ENCODE data around the gene EEPD1. TPM values are rescaled to one million over a fixed set of nuclear protein-coding genes. Genes with fewer than 3 reads are reported as not detected.

EEPD1 gene
- total and polyA plus RNA-seq, 12 donors: 6.0 to 29.0 (median 9.4) TPM

- intact Hi-C loops (cut with DNase I): no loop called here
- 75 to 78% (median 76%) methylated on average over 2 to 9 of the region's 9 CpGs for WGBS, 4 donors
- Histone ChIP-seq H3K36me3 (replicated peaks in 1 of 2) (no peaks in the 10 kb centered on the region), H3K4me3 (no peak overlapping the region), H3K9me3 (replicated peaks in 1 of 3) (no peaks in the 10 kb centered on the region), H3K4me1 (replicated peaks in 1 of 2) (peaks cover 14 to 16% of the 10 kb centered on the region in 2 donors), H3K27ac (no peak overlapping the region), H3K27me3 (no peaks in the 10 kb centered on the region)
- TF ChIP-seq POLR2A (IDR thresholded peaks at IDR 0.05) (no peak), CTCF (IDR thresholded peaks at IDR 0.05) (no peak)
- DNase-seq: no peak
Measured at GRCh38 chr7:36285276-36285675, 132.2 kb downstream of the EEPD1 start.

- no peak for TF ChIP-seq CTCF (IDR thresholded peaks at IDR 0.05)
- no peak for TF ChIP-seq POLR2A (IDR thresholded peaks at IDR 0.05)
- DNase-seq: no peak
- H3K27me3 ChIP-seq: no peaks in the 10 kb centered on the region
- H3K27ac ChIP-seq: no peak overlapping the region
- WGBS, 4 donors: 63 to 100% (median 85%) methylated on average over 1 to 2 of the region's 2 CpGs
- no peaks in the 10 kb centered on the region for H3K36me3 ChIP-seq (replicated peaks in 1 of 2)
- no peak overlapping the region for H3K4me3 ChIP-seq
- H3K9me3 ChIP-seq (replicated peaks in 1 of 3): no peaks in the 10 kb centered on the region
- intact Hi-C loops (cut with DNase I): no loop called here
- H3K4me1 ChIP-seq (replicated peaks in 1 of 2): peaks cover 7 to 9% of the 10 kb centered on the region in 2 donors
Measured at GRCh38 chr7:36286226-36286625, 133.2 kb downstream of the EEPD1 start.

GRCh38 chr7:36286688-36287087 lies 133.6 kb downstream of the EEPD1 start:
- Histone ChIP-seq H3K4me1 (replicated peaks in 1 of 2) (peaks cover 4 to 10% of the 10 kb centered on the region in 2 donors), H3K27ac (no peak overlapping the region)
- intact Hi-C loops (cut with DNase I): no loop called here

More at GRCh38 chr7:36286688-36287087, 133.6 kb downstream of the EEPD1 start:
- no peak for TF ChIP-seq CTCF (IDR thresholded peaks at IDR 0.05)
- no peak for TF ChIP-seq POLR2A (IDR thresholded peaks at IDR 0.05)
- WGBS, 4 donors: 95 to 100% (median 98%) methylated on average over 2 to 4 of the region's 4 CpGs
- Histone ChIP-seq H3K4me3 (no peak overlapping the region), H3K9me3 (replicated peaks in 1 of 3) (no peaks in the 10 kb centered on the region), H3K36me3 (replicated peaks in 1 of 2) (no peaks in the 10 kb centered on the region), H3K27me3 (no peaks in the 10 kb centered on the region)
- DNase-seq: no peak
